Activated naive CD8-positive, alpha-beta T cell treated with anti-CD3 and anti-CD28 coated beads, Interleukin-2, amount 50 U/mL, for 16 hours (primary cell): ENCODE data around the gene SNCG.

Source experiments
- DNase-seq: peaks from one replicate; pipeline ENCODE4 v3.0.0-alpha.2; 2020; ENCODE audit warnings: low read depth, low spot score

The SNCG gene

GRCh38 chr10:86960863-86961434, 2.5 kb downstream of the SNCG start:
- DNase-seq = no peak

GRCh38 chr10:86961481-86962091, 3.2 kb downstream of the SNCG start:
- no peak for DNase-seq

GRCh38 chr10:86962136-86962980, 4.0 kb downstream of the SNCG start:
- DNase-seq = no peak

GRCh38 chr10:86962981-86963310, 4.5 kb downstream of the SNCG start:
- no peak for DNase-seq

- no peak for DNase-seq
These were observed 5.0 kb downstream of the SNCG start for GRCh38 chr10:86963341-86963919.

GRCh38 chr10:86964061-86964846, 5.9 kb downstream of the SNCG start:
- no peak for DNase-seq

GRCh38 chr10:86964847-86965190, 6.4 kb downstream of the SNCG start:
- DNase-seq = no peak

- no peak for DNase-seq
These were observed 7.7 kb downstream of the SNCG start for GRCh38 chr10:86965986-86966654.

- no peak for DNase-seq
These were observed 9.1 kb downstream of the SNCG start for GRCh38 chr10:86967481-86967941.

GRCh38 chr10:86968271-86968993, 10.0 kb downstream of the SNCG start, which contains the start of gene ADIRF:
Gene ADIRF (plus strand): TSS chr10:86968482. CDS start chr10:86968545, 63 bp downstream.
- DNase-seq = no peak

GRCh38 chr10:86968994-86969355, 10.6 kb downstream of the SNCG start:
- no peak for DNase-seq

GRCh38 chr10:86969421-86970041, 11.1 kb downstream of the SNCG start:
- DNase-seq = no peak

GRCh38 chr10:86970162-86970981, 12.0 kb downstream of the SNCG start:
- no peak for DNase-seq

- DNase-seq = no peak
These were observed 12.5 kb downstream of the SNCG start for GRCh38 chr10:86970982-86971231.

- DNase-seq = peak; percentile 66
These were observed 13.0 kb downstream of the SNCG start for GRCh38 chr10:86971232-86971991.

- DNase-seq = no peak
These were observed 14.4 kb downstream of the SNCG start for GRCh38 chr10:86972613-86973380.

GRCh38 chr10:86974484-86974883, 16.1 kb downstream of the SNCG start:
- DNase-seq = no peak
